Gastroesophageal sphincter (tissue), 3 donors: Measurements from ENCODE around the gene C1orf116.

Experiments used
- EP300 ChIP-seq: sonication (generic); formaldehyde crosslinking; IDR thresholded peaks from one replicate; pipeline ENCODE4 v1.6.1; 2017; ENCODE audit warnings: antibody characterized with exemption, mild to moderate bottlenecking
- POLR2AphosphoS5 ChIP-seq: sonication (generic); formaldehyde crosslinking; IDR thresholded peaks from one replicate; pipeline ENCODE4 v1.6.1; 2017; ENCODE audit warnings: antibody characterized with exemption
- TF ChIP-seq, protein P1 (sequence below), 4 experiments: fragments of 200-600 bp in 2 of 4; fragments of 450-650 bp in 2 of 4; sonication (generic) in 1 of 4; IDR thresholded peaks; one replicate each; pipeline ENCODE4 v1.5.1; 2017 to 2019; ENCODE audit warnings: antibody characterized with exemption in 4 of 4, mild to moderate bottlenecking in 2 of 4, moderate library complexity in 2 of 4

GRCh38 chr1:207048041-207048440 is 15.5 kb upstream of the C1orf116 start:
- TF ChIP-seq, protein P1, sequence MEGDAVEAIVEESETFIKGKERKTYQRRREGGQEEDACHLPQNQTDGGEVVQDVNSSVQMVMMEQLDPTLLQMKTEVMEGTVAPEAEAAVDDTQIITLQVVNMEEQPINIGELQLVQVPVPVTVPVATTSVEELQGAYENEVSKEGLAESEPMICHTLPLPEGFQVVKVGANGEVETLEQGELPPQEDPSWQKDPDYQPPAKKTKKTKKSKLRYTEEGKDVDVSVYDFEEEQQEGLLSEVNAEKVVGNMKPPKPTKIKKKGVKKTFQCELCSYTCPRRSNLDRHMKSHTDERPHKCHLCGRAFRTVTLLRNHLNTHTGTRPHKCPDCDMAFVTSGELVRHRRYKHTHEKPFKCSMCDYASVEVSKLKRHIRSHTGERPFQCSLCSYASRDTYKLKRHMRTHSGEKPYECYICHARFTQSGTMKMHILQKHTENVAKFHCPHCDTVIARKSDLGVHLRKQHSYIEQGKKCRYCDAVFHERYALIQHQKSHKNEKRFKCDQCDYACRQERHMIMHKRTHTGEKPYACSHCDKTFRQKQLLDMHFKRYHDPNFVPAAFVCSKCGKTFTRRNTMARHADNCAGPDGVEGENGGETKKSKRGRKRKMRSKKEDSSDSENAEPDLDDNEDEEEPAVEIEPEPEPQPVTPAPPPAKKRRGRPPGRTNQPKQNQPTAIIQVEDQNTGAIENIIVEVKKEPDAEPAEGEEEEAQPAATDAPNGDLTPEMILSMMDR (IDR thresholded peaks at IDR 0.05) = no peak
- TF ChIP-seq POLR2AphosphoS5 = no peak
- TF ChIP-seq EP300 = no peak
